Frontal cortex (tissue), 4 donors: ENCODE data around the gene UBR2. TPM values are rescaled to one million over a fixed set of nuclear protein-coding genes. Genes with fewer than 3 reads are reported as not detected.
"Not testable (repeated sequence)": the region's sequence is repeated elsewhere in the genome, so short reads cannot be mapped to it uniquely, and the experiment has no call there.

ENCODE experiments used
- DNase-seq, 2 donors: peaks; one replicate each; pipeline ENCODE4 v3.0.0; 2012; ENCODE audit warnings: low spot score in 2 of 2
- FAIRE-seq: peaks from 2 replicates; lab custom pipeline; 2012; peaks lifted over from hg19 to GRCh38; lab: Jason Lieb, UNC
- total RNA-seq: library from RNA; depleted of rRNA; stranded (reverse); fragments of >200 nt; gene quantifications from one replicate; pipeline ENCODE4 v1.2.3, GENCODE V29; 2014
- donor health status: control.
- donor health status: control.
- donor health status: control.

Gene UBR2
- total RNA-seq, 1 donor from 2014 or later = 37.1 TPM

DNA sequence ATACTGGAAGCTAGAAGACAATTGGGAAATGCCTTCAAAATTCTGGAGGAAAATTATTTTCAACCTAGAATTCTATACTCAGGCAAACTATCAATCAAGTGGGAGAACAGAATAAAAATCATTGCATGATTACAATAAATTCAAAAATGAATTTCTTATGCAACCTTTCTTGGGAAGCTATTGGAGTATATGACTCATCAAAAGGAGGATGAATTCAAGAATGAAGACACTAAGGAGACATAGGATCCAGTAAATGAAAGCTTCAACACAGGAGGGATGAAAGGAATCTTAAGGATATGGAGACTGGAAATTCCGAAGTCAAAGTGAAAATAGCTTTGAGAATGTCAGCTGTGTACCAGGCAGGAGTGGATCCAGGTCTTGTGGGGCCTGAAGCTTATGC is 12.6 kb upstream of the UBR2 start:
- FAIRE-seq = no peak
- no peak for DNase-seq

DNA sequence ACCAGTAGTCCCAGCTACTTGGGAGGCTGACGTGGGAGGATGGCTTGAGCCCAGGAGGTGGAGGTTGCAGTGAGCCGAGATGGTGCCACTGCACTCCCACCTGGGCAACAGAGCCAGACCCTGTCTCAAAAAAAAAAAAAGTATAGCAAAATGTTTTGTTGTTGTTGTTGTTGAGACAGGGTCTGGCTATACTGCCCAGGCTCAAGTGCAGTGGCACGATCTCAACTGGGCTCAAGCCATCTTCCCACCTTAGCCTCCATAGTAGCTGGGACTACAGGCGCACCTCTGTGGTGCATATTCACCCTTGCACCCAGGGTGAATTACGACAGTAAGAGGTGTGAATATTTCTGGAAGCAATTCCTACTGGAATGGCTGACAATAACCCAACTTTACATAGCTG is 11.4 kb upstream of the UBR2 start:
- no peak for DNase-seq
- no peak for FAIRE-seq

DNA sequence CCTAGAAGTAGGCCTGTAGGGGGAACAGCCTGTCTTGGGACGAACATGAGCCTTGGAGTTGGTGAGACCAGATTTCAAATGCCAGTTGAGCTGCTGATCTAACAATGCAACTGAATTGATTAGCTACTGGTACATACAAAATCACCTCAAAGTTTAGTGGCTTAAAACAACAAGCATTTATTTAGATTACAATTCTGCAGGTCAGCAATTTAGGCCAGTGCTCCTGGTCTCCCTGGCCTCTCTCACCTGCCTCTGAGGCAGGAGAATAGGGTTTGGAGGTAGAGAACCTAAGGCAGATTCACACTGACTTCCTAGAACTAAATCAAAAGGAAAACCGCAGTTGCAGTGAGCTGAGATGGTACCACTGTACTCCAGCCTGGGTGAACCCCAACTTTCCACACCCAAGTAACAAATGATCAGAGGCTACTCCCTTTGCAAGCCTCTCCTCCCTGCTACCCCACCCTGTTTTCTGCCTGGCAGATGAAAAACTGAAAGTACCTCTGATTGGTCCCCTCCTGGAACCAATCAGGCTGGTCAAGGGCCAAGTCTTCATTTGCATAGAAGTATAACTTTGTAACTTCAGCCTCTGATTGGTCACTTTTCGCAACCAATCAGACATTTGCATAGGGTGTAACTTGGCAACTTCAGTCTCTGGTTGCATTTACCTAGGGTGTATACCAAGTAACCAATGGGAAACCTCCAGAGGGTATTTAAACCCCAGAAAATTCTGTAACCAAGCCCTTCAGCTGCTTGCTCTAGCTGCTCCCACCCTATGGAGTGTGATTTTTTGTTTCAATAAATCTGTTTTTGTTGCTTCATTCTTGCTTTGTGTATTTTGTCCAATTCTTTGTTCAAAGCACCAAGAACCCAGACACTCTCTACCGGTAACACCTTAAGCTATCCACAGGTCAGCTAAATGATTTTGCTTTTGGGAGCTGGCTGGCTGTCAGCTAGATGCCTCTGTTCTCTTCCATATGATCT is 8.1 kb upstream of the UBR2 start:
- FAIRE-seq = no peak
- no peak for DNase-seq

DNA sequence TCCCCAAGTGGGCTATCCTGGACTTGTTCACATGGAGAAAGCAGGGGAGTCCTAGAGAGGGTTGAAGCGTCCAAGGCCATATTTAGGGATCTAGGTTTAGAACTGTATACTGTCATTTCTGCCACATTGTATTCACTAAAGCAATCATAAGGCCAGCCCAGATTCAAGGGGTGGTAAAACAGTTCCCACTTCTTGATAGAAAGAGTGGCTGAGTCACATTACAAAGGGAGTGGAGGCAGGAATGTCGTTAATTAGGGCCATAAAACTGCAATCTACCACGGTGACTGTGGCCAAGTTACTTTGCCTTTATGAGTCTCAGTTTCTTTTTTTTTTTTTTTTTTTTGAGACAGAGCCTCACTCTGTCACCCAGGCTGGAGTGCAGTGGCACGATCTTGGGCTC is 7.4 kb upstream of the UBR2 start:
- no peak for DNase-seq
- no peak for FAIRE-seq

DNA sequence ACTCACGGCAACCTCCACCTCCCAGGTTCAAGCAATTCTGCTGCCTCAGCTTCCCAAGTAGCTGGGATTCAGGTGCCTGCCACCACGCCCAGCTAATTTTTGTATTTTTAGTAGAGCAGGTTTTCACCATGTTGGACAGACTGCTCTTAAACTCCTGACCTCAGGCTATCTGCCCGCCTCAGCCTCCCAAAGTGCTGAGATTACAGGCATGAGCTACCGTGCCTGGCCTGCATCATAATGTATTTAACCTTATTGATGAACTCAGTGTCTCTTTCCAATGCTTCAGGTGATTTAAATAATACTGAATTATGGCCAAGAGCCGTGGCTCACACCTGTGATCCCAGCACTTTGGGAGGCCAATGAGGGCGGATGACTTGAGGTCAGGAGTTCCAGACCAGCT is 4.6 kb upstream of the UBR2 start:
- DNase-seq, FAIRE-seq: not testable (repeated sequence)

DNA sequence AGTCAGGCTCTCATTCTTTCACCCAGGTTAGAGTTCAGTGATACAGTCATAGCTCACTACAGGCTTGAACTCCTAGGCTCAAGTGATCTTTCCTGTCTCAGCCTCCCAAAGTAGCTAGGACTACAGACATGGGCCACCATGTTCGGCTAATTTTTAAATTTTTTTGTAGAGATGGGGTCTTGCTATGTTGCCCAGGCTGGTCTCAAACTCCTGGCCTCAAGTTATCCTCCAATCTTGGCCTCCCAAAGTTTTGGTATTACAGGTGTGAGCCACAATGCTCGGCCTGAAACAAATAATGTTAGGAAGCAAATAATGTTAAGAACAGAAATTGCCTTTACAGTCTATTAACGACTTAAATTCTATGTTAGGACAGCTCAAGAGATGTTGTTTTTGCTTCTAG is 1.8 kb upstream of the UBR2 start:
- FAIRE-seq (no peak), DNase-seq (no peak)

DNA sequence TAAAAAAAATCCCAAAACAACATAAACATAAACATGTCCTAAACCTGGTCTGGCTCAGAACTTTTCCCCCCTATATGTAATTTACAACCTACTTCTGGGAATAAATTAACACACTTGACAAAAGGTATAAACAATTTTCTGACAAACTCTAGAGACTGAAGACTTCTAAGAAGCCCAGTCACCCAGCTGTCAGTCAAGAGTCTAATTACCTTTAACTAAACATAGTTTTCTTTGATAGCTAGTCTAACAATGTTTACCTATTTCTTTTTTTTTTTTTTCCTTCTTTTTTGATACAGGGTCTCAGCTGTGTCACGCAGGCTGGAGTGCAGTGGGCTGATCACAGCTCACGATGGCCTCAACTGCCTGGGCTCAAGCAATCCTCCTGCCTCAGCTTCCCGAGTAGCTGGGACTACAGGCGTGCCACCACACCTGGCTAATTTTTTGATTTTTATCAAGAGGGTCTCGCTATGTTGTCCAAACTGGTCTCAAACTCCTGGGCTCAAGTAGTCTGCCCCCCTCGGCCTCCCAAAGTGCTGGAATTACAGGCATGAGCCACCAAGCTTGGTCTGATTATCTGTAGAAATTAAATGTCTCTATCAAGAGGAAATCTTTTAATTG is 932 bp upstream of the UBR2 start:
- no peak for FAIRE-seq
- DNase-seq = no peak

DNA sequence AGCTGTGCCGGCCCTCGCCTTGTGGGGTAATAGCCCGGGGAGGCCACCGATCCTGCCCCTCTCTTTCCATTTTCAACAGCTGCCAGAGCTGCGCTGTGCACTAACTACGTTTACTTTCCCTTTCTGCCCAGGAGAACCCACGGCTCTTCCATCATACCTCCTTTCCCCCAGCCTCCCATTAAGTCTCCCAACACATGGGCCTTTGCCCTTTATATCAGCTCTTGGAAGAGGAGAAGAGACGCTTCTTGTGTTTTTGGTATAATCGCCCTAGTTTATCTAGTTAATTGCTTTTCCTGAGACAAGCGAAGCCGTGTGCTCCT is 637 bp downstream of the UBR2 start:
- DNase-seq (no peak), FAIRE-seq (no peak)

DNA sequence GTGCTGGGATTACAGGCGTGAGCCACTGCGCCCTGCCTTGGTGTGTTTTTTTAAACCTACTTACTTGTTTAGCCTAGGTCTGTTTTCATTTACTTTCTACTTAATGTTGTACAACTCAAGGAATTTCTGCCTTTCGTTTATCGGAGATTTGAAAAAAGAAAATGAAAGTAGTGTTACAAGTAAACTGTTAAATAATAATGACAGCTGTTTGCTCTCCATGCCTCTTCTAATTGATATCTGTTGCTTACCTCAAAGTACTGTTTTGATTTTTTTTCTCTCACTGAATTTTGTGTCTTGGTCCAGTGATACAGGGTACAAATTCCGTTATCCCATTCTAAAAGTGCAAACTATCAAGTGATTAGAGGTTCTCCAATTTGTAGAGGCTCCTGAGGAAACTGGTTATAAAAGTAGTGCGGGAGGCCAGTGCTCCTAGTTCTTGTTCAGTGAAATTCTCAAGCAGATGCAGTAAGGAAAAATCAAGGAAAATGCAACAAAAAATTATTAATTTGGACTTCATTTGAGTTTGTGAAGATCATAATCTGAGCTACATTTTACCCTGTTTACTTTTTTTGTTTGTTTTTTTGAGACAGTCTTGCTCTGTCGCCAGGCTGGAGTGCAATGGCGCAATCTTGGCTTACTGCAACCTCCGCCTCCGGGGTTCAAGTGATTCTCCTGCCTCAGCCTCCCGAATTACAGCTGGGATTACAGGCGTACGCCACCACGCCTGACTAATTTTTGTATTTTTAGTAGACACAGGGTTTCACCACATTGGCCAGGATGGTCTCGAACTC is 2.2 kb downstream of the UBR2 start:
- DNase-seq (no peak), FAIRE-seq (no peak)

DNA sequence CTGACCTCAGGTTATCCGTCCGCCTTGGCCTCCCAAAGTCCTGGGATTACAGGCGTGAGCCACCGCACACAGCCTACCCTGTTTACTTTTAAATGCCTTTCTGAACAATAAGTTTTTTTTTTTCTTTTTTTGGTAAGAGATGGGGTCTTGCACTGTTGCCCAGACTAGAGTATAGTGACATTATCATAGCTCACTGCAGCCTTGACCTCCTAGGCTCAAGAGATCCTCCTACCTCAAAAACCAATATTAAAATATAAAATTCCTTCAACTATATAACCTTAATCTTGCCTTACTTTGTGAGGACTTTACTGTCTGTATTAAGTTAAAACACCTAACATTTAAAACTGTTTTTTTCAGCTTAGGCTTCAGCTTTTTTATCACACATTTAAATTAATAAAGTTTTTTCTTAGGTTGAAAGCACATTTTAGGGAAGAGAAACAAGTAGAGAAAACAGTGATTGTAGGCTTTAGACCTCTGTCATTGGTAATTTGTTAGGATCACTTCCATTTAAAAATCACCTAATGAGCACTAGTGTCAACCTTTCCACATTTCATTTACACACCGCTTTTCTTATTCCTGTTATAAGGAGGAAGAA is 2.9 kb downstream of the UBR2 start:
- DNase-seq (no peak), FAIRE-seq (no peak)

DNA sequence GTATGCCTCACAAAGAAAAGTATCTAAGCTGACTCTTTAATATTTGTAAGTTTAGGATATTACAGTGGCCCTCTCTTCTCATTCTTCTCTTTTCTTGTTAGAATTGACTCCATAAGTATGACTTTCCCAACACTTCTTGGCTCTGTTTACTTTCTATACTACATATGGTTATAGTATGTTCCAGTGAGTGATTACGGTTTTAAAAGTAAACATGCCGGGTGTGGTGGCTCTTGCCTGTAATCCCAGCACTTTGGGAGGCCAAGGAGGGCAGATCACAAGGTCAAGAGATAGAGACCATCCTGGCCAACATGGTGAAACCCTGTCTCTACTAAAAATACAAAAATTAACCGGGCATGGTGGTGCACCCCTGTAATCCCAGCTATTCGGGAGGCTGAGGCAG is 3.4 kb downstream of the UBR2 start:
- DNase-seq, FAIRE-seq: not testable (repeated sequence)

DNA sequence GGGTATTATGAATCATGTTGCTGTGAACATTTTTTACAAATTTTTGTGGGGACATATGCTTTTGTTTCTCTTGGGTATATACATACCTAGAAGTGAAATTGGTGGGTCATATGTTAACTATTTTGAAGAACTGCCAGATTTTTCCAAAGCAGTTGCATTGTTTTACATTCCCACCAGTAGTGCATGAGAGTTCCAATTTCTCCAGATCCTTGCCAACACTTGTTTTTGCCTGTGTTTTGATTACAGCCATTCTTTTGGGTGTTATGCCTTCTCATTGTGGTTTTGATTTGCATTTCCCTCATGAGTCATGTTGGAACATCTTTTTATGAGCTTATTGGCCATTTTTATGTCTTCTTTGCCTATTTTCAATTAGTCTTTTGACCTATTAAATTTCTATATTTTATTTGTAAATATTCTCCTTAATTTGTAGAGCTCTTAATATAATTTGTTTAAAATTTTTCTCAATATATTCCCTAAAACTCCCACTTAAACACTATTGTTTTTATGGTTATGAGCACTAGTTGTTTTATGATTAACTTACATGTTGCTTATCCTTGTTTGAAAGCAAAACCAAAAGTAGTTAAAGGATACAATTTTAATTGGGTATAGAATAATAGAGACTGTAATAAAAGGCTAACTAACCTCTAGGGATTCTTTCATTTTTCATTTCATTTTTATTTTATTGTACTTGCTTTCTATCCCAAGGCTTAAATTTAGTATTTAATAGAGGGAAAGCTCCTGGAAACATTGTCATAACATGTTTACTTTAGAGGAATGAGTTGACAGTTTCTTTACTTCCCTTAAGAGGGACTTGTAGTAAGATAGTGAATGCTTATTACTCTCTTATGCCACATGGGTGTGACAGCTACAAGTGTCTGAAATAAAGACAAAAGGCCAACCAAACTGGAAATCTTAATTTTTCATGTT is 5.5 kb downstream of the UBR2 start:
- no peak for FAIRE-seq
- no peak for DNase-seq

DNA sequence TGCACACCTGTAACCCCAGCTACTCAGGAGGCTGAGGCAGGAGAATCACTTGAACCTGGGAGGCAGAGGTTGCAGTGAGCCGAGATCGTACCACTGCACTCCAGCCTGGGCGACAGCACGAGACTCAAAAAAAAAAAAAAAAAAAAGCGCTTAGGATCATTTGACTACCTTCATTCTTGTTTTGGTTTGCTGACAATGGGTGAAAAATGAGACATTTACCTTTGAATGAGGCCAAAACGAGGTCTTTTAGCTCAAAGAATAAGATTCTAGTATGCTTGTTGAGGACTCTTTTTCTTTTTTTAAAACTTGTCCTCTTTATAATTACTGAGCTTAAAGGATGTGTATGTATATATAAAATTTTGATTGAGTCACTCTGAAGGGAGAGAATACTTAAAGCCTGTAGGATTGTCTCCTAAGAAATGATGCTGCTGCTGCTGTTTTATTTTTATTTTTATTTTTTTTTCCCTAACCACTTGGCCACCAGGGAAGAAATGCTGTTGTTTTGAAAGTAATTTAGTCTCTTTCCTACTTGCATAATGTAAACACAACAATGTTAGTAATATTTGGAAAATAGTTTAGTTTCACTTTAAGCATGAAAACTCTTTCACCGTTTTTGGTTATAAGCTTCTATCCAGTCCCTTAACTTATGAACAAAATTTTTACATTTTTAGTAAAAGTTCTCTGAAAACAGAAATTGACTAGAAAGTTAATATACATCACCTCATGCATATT is 7.9 kb downstream of the UBR2 start:
- FAIRE-seq = no peak

DNA sequence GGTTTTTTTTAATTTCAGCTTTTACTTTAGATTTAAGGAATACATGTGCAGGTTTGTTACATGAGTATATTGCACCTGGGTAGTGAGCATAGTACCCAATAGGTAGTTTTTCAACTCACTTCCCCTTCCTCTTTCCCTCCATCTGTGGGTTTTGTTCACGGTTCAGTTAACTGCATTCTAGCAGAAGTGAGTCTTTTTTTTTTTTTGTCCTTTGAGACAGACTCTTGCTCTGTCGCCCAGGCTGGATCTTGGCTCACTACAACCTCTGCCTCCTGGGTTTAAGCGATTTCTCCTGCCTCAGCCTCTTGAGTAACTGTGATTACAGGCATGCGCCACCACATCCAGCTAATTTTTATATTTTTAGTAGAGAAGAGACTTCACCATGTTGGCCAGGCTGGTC is 8.7 kb downstream of the UBR2 start:
- no peak for FAIRE-seq

More for the DNA sequence above, 7.9 kb downstream of the UBR2 start:
- DNase-seq = no peak

DNA sequence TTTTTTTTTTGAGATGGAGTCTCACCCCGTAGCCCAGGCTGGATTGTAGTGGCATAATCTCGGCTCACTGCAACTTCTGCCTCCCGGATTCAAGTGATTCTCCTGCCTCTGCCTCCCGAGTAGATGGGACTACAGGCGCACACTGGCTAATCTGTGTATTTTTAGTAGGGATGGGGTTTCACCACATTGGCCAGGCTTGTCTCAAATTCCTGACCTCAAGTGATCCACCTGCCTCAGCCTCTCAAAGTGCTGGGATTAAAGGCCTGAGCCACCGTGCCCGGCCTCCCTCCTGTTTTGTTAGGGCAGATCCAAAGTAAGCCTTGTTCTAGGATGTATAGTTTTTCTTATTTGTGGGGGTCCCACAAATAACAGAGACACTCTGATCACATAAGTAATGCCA is 12.7 kb downstream of the UBR2 start:
- FAIRE-seq, DNase-seq: not testable (repeated sequence)

More for the DNA sequence above, 8.7 kb downstream of the UBR2 start:
- DNase-seq = no peak

DNA sequence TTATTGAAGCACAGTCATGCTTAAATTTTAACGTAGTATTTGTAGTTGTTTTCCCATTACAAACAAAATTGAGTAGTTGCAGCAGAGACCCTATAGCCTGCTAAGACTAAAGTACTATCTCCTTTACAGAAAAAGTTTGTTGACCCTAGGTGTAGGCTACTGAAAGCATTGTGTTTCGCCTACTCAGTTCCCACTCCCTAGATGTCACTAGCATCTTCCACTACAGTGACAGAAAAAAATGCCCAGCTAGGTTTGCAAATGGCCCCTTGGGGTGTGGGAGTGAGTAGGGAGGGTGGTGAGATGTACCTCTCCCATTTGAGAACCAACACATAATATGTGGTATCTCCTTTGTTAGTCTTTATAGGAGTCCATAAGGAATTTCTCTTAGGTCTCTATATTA is 34.5 kb downstream of the UBR2 start:
- DNase-seq = no peak

DNA sequence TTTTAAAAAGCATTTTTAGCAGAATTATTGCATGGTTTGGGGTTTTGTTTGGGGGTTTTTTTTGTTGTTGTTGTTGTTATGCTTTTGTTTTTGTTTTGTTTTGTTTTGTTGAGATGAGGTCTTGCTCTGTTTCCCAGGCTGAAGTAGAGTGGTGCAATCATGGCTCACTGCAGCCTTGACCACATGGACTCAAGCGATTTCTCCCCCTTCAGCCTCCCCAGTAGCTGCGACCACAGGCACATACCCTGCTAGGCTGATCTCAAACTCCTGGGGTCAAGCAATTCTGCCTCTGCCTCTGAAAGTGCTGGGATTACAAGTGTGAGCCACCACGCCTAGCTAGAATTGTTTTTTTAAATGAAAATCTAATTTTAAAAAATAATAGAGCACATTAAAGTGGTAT is 35.7 kb downstream of the UBR2 start:
- DNase-seq (no peak), FAIRE-seq (no peak)

More for the DNA sequence above, 34.5 kb downstream of the UBR2 start:
- no peak for FAIRE-seq

DNA sequence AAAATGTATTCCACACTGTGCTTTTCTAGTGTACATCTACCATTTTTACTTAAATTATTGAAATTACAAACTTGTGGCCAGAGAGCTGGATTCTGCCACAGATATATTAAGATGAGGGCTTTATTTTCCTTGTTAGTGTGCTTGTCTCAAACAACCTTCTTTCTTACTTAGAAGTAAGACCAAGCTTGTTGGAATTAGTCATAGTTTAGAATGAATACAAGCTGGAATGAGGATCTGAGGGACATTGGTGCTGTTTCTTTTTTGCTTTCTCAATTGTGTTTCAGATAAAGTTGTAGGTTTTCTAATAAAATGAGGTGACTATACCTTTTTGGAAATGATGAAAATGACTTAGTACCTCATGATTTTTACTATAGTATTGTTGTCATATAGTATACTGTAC is 40.3 kb downstream of the UBR2 start:
- FAIRE-seq (no peak), DNase-seq (no peak)
